CD4-positive, CD25-positive, alpha-beta regulatory T cell (primary cell): ENCODE results near the gene CREB1. TPM values are rescaled to one million over a fixed set of nuclear protein-coding genes. Genes with fewer than 3 reads are reported as not detected.

Experiments
- ATAC-seq, 2 donors: fragments of 150-1000 bp; cut with Tn5 transposase; one replicate each; pipeline ENCODE4 v1.10.0; 2021; ENCODE audit warnings: low read depth in 2 of 2, moderate number of reproducible peaks in 2 of 2, moderate library complexity in 1 of 2
- DNase-seq, 3 donors: peaks; one replicate each; pipeline versions ENCODE4 v3.0.0 to v3.0.0-alpha.2; 2012 to 2022; ENCODE audit warnings: mixed read lengths in 1 of 3
- H3K27ac ChIP-seq: one replicate; pipeline ENCODE4 v1.7.0; 2013; ENCODE audit warnings: mild to moderate bottlenecking, low read length; ENCODE audit not compliant: insufficient read depth, poor library complexity, severe bottlenecking
- H3K27me3 ChIP-seq: one replicate; pipeline ENCODE4 v1.7.0; 2013; ENCODE audit warnings: low read length; ENCODE audit not compliant: control insufficient read depth, insufficient read depth
- H3K36me3 ChIP-seq: one replicate; pipeline ENCODE4 v1.7.0; 2013; ENCODE audit warnings: mild to moderate bottlenecking, low read length, moderate library complexity; ENCODE audit not compliant: control insufficient read depth, insufficient read depth
- H3K4me1 ChIP-seq: 2 replicates; pipeline ENCODE4 v1.7.0; 2013; ENCODE audit warnings: mild to moderate bottlenecking, low read length; ENCODE audit not compliant: insufficient read depth, control insufficient read depth, poor library complexity, severe bottlenecking
- H3K4me3 ChIP-seq: one replicate; pipeline ENCODE4 v1.7.0; 2013; ENCODE audit warnings: low read depth, mild to moderate bottlenecking, low read length, moderate library complexity
- H3K9me3 ChIP-seq, 2 experiments: 1 replicate in 1 of 2; 2 replicates in 1 of 2; pipeline ENCODE4 v1.7.0; 2013; ENCODE audit warnings: low read length in 2 of 2, mild to moderate bottlenecking in 1 of 2, moderate library complexity in 1 of 2; ENCODE audit not compliant: control insufficient read depth in 2 of 2
- H3K27ac Mint-ChIP-seq, 3 donors: one replicate each; pipeline ENCODE4 v1.8.0; 2020 to 2022; ENCODE audit warnings: mild to moderate bottlenecking in 3 of 3, mixed read lengths in 3 of 3, moderate library complexity in 2 of 3
- H3K27me3 Mint-ChIP-seq: one replicate; pipeline ENCODE4 v1.8.0; 2022; ENCODE audit warnings: mild to moderate bottlenecking, mixed read lengths
- H3K36me3 Mint-ChIP-seq: one replicate; pipeline ENCODE4 v1.8.0; 2020; ENCODE audit warnings: mixed read lengths
- H3K4me1 Mint-ChIP-seq, 4 donors: one replicate each; pipeline ENCODE4 v1.8.0; 2020 to 2022; ENCODE audit warnings: mixed read lengths in 4 of 4, mild to moderate bottlenecking in 1 of 4
- H3K4me3 Mint-ChIP-seq, 4 donors: one replicate each; pipeline ENCODE4 v1.8.0; 2020 to 2022; ENCODE audit warnings: mild to moderate bottlenecking in 4 of 4, mixed read lengths in 4 of 4, moderate library complexity in 3 of 4
- H3K9me3 Mint-ChIP-seq, 7 donors: one replicate each; pipeline ENCODE4 v1.8.0; 2020 to 2022; ENCODE audit warnings: mixed read lengths in 7 of 7, mild to moderate bottlenecking in 3 of 7, moderate library complexity in 2 of 7
- polyA plus RNA-seq, 4 donors: library from polyadenylated mRNA; unstranded; fragments of 300-500 nt; fragmentation: Illumina TruSeq; gene quantifications; one replicate each; pipeline ENCODE4 v1.2.3, GENCODE V29; 2021
- total RNA-seq: library from RNA; stranded (reverse); gene quantifications from one replicate; pipeline ENCODE4 v1.2.3, GENCODE V29; 2022

The CREB1 gene
- total and polyA plus RNA-seq, 5 donors from 2014 or later = 69.0 to 124 (median 90.8) TPM

- Histone ChIP-seq H3K36me3 (peaks cover 3% of the 10 kb centered on the region), H3K27ac (no peak overlapping the region), H3K4me1 (peaks cover 36% of the 10 kb centered on the region), H3K27me3 (no peaks in the 10 kb centered on the region), H3K9me3 (no peaks in the 10 kb centered on the region), H3K4me3 (peak overlapping the region; percentile 10)
- Mint-ChIP-seq H3K27ac (peak overlapping the region in 1 of 3 donors; percentile 57), H3K27me3 (no peaks in the 10 kb centered on the region), H3K4me3 (peak overlapping the region in 1 of 4 donors; percentile 33), H3K4me1 (peaks cover 51 to 86% (median 55%) of the 10 kb centered on the region in 4 donors), H3K9me3 (no peaks in the 10 kb centered on the region), H3K36me3 (peaks cover 19% of the 10 kb centered on the region)
- no peak for ATAC-seq
- DNase-seq = no peak
These were observed 19.4 kb downstream of the CREB1 start for GRCh38 chr2:207549145-207549544.

- Mint-ChIP-seq H3K36me3 (peaks cover 46% of the 10 kb centered on the region), H3K9me3 (no peaks in the 10 kb centered on the region), H3K4me3 (no peak overlapping the region), H3K27me3 (no peaks in the 10 kb centered on the region), H3K4me1 (peaks cover 31 to 50% (median 42%) of the 10 kb centered on the region in 4 donors), H3K27ac (peak overlapping the region in 2 of 3 donors; percentile 26 to 38)
- H3K4me3 ChIP-seq = no peak overlapping the region
- ATAC-seq (no peak), DNase-seq (no peak)
- H3K4me1 ChIP-seq = peaks cover 6% of the 10 kb centered on the region
- no peaks in the 10 kb centered on the region for H3K27me3 ChIP-seq
- H3K36me3 ChIP-seq = peaks cover 49% of the 10 kb centered on the region
- H3K9me3 ChIP-seq = no peaks in the 10 kb centered on the region
- H3K27ac ChIP-seq = no peak overlapping the region
These were observed 28.3 kb downstream of the CREB1 start for GRCh38 chr2:207558079-207558491.

- no peaks in the 10 kb centered on the region for H3K9me3 ChIP-seq
- no peak overlapping the region for H3K4me3 ChIP-seq
- peak overlapping the region; percentile 7 for H3K27ac ChIP-seq
- H3K36me3 ChIP-seq = peaks cover 62% of the 10 kb centered on the region
- H3K4me1 ChIP-seq = no peaks in the 10 kb centered on the region
- ATAC-seq (no peak), DNase-seq (no peak)
- H3K9me3 Mint-ChIP-seq = no peaks in the 10 kb centered on the region
- no peaks in the 10 kb centered on the region for H3K27me3 ChIP-seq
- no peaks in the 10 kb centered on the region for H3K27me3 Mint-ChIP-seq
- H3K4me3 Mint-ChIP-seq = no peak overlapping the region
- H3K4me1 Mint-ChIP-seq = peaks cover 24 to 44% (median 37%) of the 10 kb centered on the region in 4 donors
- H3K36me3 Mint-ChIP-seq = peaks cover 50% of the 10 kb centered on the region
- peak overlapping the region; percentile 4 to 85 (median 60) for H3K27ac Mint-ChIP-seq
These were observed 31.8 kb downstream of the CREB1 start for GRCh38 chr2:207561386-207562080.

- H3K36me3 ChIP-seq = peaks cover 77% of the 10 kb centered on the region
- H3K4me3 ChIP-seq = no peak overlapping the region
- Mint-ChIP-seq H3K4me3 (no peak overlapping the region), H3K4me1 (peaks cover 24 to 35% (median 33%) of the 10 kb centered on the region in 4 donors), H3K36me3 (peaks cover 50% of the 10 kb centered on the region), H3K27ac (peak overlapping the region in 1 of 3 donors; percentile 64), H3K27me3 (no peaks in the 10 kb centered on the region), H3K9me3 (no peaks in the 10 kb centered on the region)
- no peaks in the 10 kb centered on the region for H3K4me1 ChIP-seq
- H3K9me3 ChIP-seq = no peaks in the 10 kb centered on the region
- H3K27ac ChIP-seq = no peak overlapping the region
- DNase-seq = no peak
- no peak for ATAC-seq
- no peaks in the 10 kb centered on the region for H3K27me3 ChIP-seq
These were observed 36.2 kb downstream of the CREB1 start for GRCh38 chr2:207565736-207566500.

- Histone ChIP-seq H3K36me3 (peaks cover 81% of the 10 kb centered on the region), H3K27me3 (no peaks in the 10 kb centered on the region), H3K4me3 (no peak overlapping the region), H3K4me1 (no peaks in the 10 kb centered on the region), H3K27ac (no peak overlapping the region), H3K9me3 (no peaks in the 10 kb centered on the region)
- ATAC-seq (no peak), DNase-seq (no peak)
- no peaks in the 10 kb centered on the region for H3K9me3 Mint-ChIP-seq
- H3K36me3 Mint-ChIP-seq = peaks cover 45% of the 10 kb centered on the region
- peak overlapping the region in 1 of 3 donors; percentile 11 for H3K27ac Mint-ChIP-seq
- no peak overlapping the region for H3K4me3 Mint-ChIP-seq
- no peaks in the 10 kb centered on the region for H3K27me3 Mint-ChIP-seq
- peaks cover 26 to 34% (median 28%) of the 10 kb centered on the region in 4 donors for H3K4me1 Mint-ChIP-seq
These were observed 37.9 kb downstream of the CREB1 start for GRCh38 chr2:207567671-207568070.

GRCh38 chr2:207571370-207571769 is 41.6 kb downstream of the CREB1 start:
- Mint-ChIP-seq H3K4me3 (no peak overlapping the region), H3K4me1 (peaks cover 27 to 36% (median 30%) of the 10 kb centered on the region in 4 donors), H3K9me3 (no peaks in the 10 kb centered on the region), H3K36me3 (peaks cover 46% of the 10 kb centered on the region), H3K27ac (peak overlapping the region in 2 of 3 donors; percentile 48 to 59), H3K27me3 (no peaks in the 10 kb centered on the region)
- Histone ChIP-seq H3K27me3 (no peaks in the 10 kb centered on the region), H3K4me3 (no peak overlapping the region), H3K4me1 (no peaks in the 10 kb centered on the region), H3K36me3 (peaks cover 88% of the 10 kb centered on the region), H3K9me3 (no peaks in the 10 kb centered on the region), H3K27ac (no peak overlapping the region)
- no peak for ATAC-seq
- no peak for DNase-seq

- no peak overlapping the region for H3K4me3 Mint-ChIP-seq
- H3K36me3 ChIP-seq = peaks cover 70% of the 10 kb centered on the region
- ATAC-seq = no peak
- H3K27ac Mint-ChIP-seq = peak overlapping the region in 1 of 3 donors; percentile 25
- no peaks in the 10 kb centered on the region for H3K4me1 ChIP-seq
- H3K27me3 Mint-ChIP-seq = no peaks in the 10 kb centered on the region
- peaks cover 69% of the 10 kb centered on the region for H3K36me3 Mint-ChIP-seq
- no peaks in the 10 kb centered on the region for H3K27me3 ChIP-seq
- H3K4me1 Mint-ChIP-seq = peaks cover 32 to 40% (median 36%) of the 10 kb centered on the region in 4 donors
- no peaks in the 10 kb centered on the region for H3K9me3 ChIP-seq
- DNase-seq = no peak
- no peaks in the 10 kb centered on the region for H3K9me3 Mint-ChIP-seq
- H3K4me3 ChIP-seq = no peak overlapping the region
- no peak overlapping the region for H3K27ac ChIP-seq
These were observed 55.2 kb downstream of the CREB1 start for GRCh38 chr2:207584952-207585351.
